ENCODE data around the gene PSEN1.

DNA sequence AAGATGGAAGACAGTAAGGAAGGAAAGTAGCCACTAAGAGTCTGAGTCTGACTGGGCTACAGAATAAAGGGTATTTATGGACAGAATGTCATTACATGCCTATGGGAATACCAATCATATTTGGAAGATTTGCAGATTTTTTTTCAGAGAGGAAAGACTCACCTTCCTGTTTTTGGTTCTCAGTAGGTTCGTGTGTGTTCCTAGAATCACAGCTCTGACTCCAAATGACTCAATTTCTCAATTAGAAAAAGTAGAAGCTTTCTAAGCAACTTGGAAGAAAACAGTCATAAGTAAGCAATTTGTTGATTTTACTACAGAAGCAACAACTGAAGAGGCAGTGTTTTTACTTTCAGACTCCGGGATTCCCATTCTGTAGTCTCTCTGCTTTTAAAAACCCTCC is 85.6 kb downstream of the PSEN1 start:
- TF ChIP-seq, protein P1, sequence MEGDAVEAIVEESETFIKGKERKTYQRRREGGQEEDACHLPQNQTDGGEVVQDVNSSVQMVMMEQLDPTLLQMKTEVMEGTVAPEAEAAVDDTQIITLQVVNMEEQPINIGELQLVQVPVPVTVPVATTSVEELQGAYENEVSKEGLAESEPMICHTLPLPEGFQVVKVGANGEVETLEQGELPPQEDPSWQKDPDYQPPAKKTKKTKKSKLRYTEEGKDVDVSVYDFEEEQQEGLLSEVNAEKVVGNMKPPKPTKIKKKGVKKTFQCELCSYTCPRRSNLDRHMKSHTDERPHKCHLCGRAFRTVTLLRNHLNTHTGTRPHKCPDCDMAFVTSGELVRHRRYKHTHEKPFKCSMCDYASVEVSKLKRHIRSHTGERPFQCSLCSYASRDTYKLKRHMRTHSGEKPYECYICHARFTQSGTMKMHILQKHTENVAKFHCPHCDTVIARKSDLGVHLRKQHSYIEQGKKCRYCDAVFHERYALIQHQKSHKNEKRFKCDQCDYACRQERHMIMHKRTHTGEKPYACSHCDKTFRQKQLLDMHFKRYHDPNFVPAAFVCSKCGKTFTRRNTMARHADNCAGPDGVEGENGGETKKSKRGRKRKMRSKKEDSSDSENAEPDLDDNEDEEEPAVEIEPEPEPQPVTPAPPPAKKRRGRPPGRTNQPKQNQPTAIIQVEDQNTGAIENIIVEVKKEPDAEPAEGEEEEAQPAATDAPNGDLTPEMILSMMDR (IDR thresholded peaks at IDR 0.05) = no peak
- no peak for TF ChIP-seq POLR2AphosphoS5 (IDR thresholded peaks at IDR 0.05; ENCODE audit: low read depth, low read length)
- TF ChIP-seq TCF7L2 (IDR thresholded peaks at IDR 0.05; ENCODE audit: low read depth, low read length) = no peak

Measured in Panc1 (cell line).